NCI-H345 (cell line): ENCODE measurements around the gene LGALS3BP.
A peak's percentile ranks its signal among the peaks of the same experiment; 100 is the strongest.

Experiments used
- DNase-seq: peaks from one replicate; lab custom pipeline; 2025; lab: John Stamatoyannopoulos, UW

LGALS3BP gene

GRCh38 chr17:78981010-78981888 is 1.5 kb upstream of the LGALS3BP start:
- DNase-seq, result no peak

GRCh38 chr17:78980624-78980972 is 875 bp upstream of the LGALS3BP start:
- DNase-seq, result no peak

- DNase-seq, result no peak
Measured at GRCh38 chr17:78977997-78978973, 1.4 kb downstream of the LGALS3BP start.

GRCh38 chr17:78977681-78977943 is 2.1 kb downstream of the LGALS3BP start:
- no peak for DNase-seq

- no peak for DNase-seq
Measured at GRCh38 chr17:78976907-78977680, 2.6 kb downstream of the LGALS3BP start.

GRCh38 chr17:78974635-78975591 is 4.8 kb downstream of the LGALS3BP start:
- no peak for DNase-seq

GRCh38 chr17:78973792-78974520 is 5.8 kb downstream of the LGALS3BP start:
- no peak for DNase-seq

GRCh38 chr17:78973196-78973595 is 6.5 kb downstream of the LGALS3BP start:
- DNase-seq, result no peak

GRCh38 chr17:78972507-78973105 is 7.1 kb downstream of the LGALS3BP start:
- no peak for DNase-seq

- no peak for DNase-seq
Measured at GRCh38 chr17:78971756-78972506, 7.8 kb downstream of the LGALS3BP start.

GRCh38 chr17:78970834-78971755 is 8.6 kb downstream of the LGALS3BP start:
- peak; percentile 87 for DNase-seq

GRCh38 chr17:78969865-78970264 is 9.9 kb downstream of the LGALS3BP start:
- DNase-seq, result peak; percentile 94

GRCh38 chr17:78967782-78968362 is 11.9 kb downstream of the LGALS3BP start:
- no peak for DNase-seq

- no peak for DNase-seq
Measured at GRCh38 chr17:78966910-78967600, 12.7 kb downstream of the LGALS3BP start.

- no peak for DNase-seq
Measured at GRCh38 chr17:78966123-78966813, 13.5 kb downstream of the LGALS3BP start.

GRCh38 chr17:78965491-78965924 is 14.2 kb downstream of the LGALS3BP start:
- peak; percentile 72 for DNase-seq
